ENCODE data around the gene PRAC1. TPM values are rescaled to one million over a fixed set of nuclear protein-coding genes. Genes with fewer than 3 reads are reported as not detected.
A peak's percentile ranks its signal among the peaks of the same experiment; 100 is the strongest.

Gene PRAC1
- total RNA-seq (2021; fragmentation: NEBNext Ultra II Directional; extraction: Animal tissue kit (Norgen Biotek cat#: 25700)), result not detected in 2 replicates
- polyA plus RNA-seq (2011; rRNA removed), result not detected in 2 replicates
- polyA plus RNA-seq (2011; cell fraction: cytosol; rRNA removed), result not detected
- not detected for polyA plus RNA-seq (2011; cell fraction: nucleus; rRNA removed)
- not detected in 4 replicates for polyA plus RNA-seq (2012, experiment 1 of 2)
- not detected for polyA plus RNA-seq (2012, experiment 2 of 2)
- not detected for polyA plus RNA-seq (2013, experiment 1 of 2)
- polyA plus RNA-seq (2013, experiment 2 of 2), result not detected
- not detected in 2 replicates for polyA minus RNA-seq (2011; rRNA and poly(A)+ RNA removed)
- not detected for polyA minus RNA-seq (2011; cell fraction: cytosol; rRNA and poly(A)+ RNA removed)
- not detected for polyA minus RNA-seq (2011; cell fraction: nucleus; rRNA and poly(A)+ RNA removed)
- long read RNA-seq, experiment 1, result 0 reads
- long read RNA-seq, experiment 2, result 0 reads

DNA sequence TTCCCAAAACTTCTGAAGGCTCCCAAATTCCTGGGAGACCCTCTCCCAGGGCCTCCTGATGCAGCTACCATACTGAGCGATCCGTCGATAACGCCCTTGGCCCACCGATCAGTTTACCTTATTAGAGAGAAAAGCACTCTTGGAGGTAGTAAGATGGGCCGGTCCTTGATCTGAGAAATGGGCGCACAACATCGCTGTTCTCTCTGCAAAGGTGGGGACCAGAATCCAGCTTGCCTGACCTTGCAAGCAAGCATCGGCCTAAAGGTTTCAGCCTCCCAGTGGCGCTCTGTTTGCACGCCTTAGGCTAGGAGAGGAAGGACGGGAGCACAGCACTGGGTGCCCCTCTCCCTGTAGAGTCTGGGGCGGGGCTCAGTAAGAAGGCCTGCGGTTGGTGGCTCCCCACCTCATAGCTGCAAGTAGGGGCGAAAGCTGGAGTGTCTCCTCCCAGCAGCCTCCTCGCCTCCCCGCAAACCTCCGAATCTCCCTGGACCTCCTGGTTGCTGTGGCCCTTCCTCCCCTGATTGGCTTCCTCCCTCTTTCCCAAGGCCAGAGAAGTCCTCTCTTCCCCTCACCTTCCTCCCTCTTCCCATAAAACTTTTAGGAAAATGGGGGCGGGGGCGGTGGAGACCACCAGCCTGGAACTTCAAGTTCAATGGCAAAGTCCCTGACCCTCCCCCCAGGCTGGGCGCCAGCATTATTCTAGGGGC, at the start of gene PRAC1:
Gene PRAC1, minus strand, starts transcription at position 318 of the 707 bp plus-strand sequence. Its CDS starts 126 bp downstream, at position 192.
- Histone ChIP-seq H2BK5ac (ENCODE audit: low read depth, low read length) (no peak within 1 kb of the TSS), H3K4ac (replicated peaks; ENCODE audit: insufficient read length, low read depth, low read length) (no peak within 1 kb of the TSS), H3K27ac (ENCODE audit: low read depth, low read length) (no peak within 1 kb of the TSS), H2BK120ac (replicated peaks; ENCODE audit: low read depth, low read length) (no peak within 1 kb of the TSS), H4K91ac (replicated peaks; ENCODE audit: insufficient read length, low read length) (no peak within 1 kb of the TSS), H3K4me2 (ENCODE audit: insufficient read depth in 1 of 2, low read depth in 2 of 2, low read length in 2 of 2) (peak within 1 kb of the TSS; percentile 54 to 56), H3K56ac (replicated peaks; ENCODE audit: insufficient read length, low read depth, low read length) (no peak within 1 kb of the TSS), H2BK12ac (ENCODE audit: low read depth, low read length) (peak within 1 kb of the TSS; percentile 90), H3K14ac (ENCODE audit: insufficient read length) (no peak within 1 kb of the TSS), H3K79me2 (ENCODE audit: control insufficient read depth in 1 of 2, insufficient read depth in 2 of 2, low read length in 2 of 2) (no peaks in the 10 kb centered on the region), H3K9ac (replicated peaks in 1 of 4; ENCODE audit: extremely low read depth in 1 of 4, low read depth in 3 of 4, low read length in 3 of 4) (no peak within 1 kb of the TSS), H3K4me1 (replicated peaks in 1 of 4; ENCODE audit: control insufficient read depth in 3 of 4, insufficient read depth in 4 of 4, low read length in 3 of 4) (peaks cover 11 to 39% (median 21%) of the 10 kb centered on the region in 4 experiments; a peak in 6 of 7 replicates), H3K36me3 (ENCODE audit: control insufficient read depth in 2 of 4, insufficient read depth in 4 of 4, low read length in 3 of 4) (no peaks in the 10 kb centered on the region; a peak in 1 of 8 replicates), H4K8ac (ENCODE audit: extremely low read depth, insufficient read depth, low read length) (no peak within 1 kb of the TSS), H3K9me3 (ENCODE audit: insufficient read depth in 2 of 2, low read depth in 1 of 2, low read length in 1 of 2) (no peaks in the 10 kb centered on the region), H4K5ac (ENCODE audit: insufficient read length, low read depth, low read length) (no peak within 1 kb of the TSS), H2BK15ac (ENCODE audit: low read length) (no peak within 1 kb of the TSS), H2AK5ac (ENCODE audit: low read depth, low read length) (0 out of 2 replicates have a peak within 1 kb of the TSS, but pooled peaks have one; percentile 34), H3K23me2 (ENCODE audit: low read depth, low read length) (peaks cover 7% of the 10 kb centered on the region; the same call in 1 of the 2 replicates), H3K4me3 (ENCODE audit: extremely low read depth in 1 of 4, insufficient read depth in 2 of 4, low read depth in 3 of 4, low read length in 4 of 4) (peak within 1 kb of the TSS in 3 of 4 experiments; percentile 5 to 50 (median 26); a peak in 2 of 8 replicates), H4K20me1 (replicated peaks in 1 of 2; ENCODE audit: control insufficient read depth in 1 of 2, insufficient read depth in 2 of 2, low read length in 2 of 2) (peaks cover 27 to 38% of the 10 kb centered on the region in 2 experiments), H3K27me3 (replicated peaks in 1 of 4; ENCODE audit: control insufficient read depth in 3 of 4, extremely low read depth in 1 of 4, insufficient read depth in 3 of 4, low read length in 3 of 4) (peaks cover 94 to 100% (median 98%) of the 10 kb centered on the region in 4 experiments), H3K79me1 (ENCODE audit: low read depth, low read length) (no peaks in the 10 kb centered on the region), H2BK20ac (ENCODE audit: low read length) (0 out of 2 replicates have a peak within 1 kb of the TSS, but pooled peaks have one; percentile 21), H3K18ac (ENCODE audit: extremely low read depth, low read length) (0 out of 2 replicates have a peak within 1 kb of the TSS, but pooled peaks have one; percentile 38), H3K23ac (ENCODE audit: insufficient read length) (no peak within 1 kb of the TSS), H2AFZ (ENCODE audit: low read length) (no peak within 1 kb of the TSS)
- peak in 1 of 2 experiments; percentile 62 for DNase-seq (ENCODE audit: low read depth in 1 of 2, low spot score in 2 of 2)
- ChIA-PET POLR2A (ENCODE audit: partially characterized antibody) (no interaction called here), CTCF (ENCODE audit: partially characterized antibody) (interaction anchor here (0.6 to 13.5 kb wide), 14 partner anchors 14 to 818 kb away, joined by 3 to 147 read pairs (median 11); no protein-coding TSS in a partner anchor)
- no peak for FAIRE-seq
- TF ChIP-seq RNF2 (IDR thresholded peaks at IDR 0.05; ENCODE audit: borderline replicate concordance, low read depth, low read length, missing control alignments, poor library complexity, severe bottlenecking) (peak; percentile 82), EZH2 (IDR thresholded peaks at IDR 0.05; ENCODE audit: low read depth, low read length, severe bottlenecking) (peak; percentile 80), CBX8 (IDR thresholded peaks at IDR 0.05; ENCODE audit: borderline replicate concordance, low read depth, low read length) (no peak; the same call in 1 of the 2 replicates), SUZ12 (IDR thresholded peaks at IDR 0.05; ENCODE audit: low read length) (peak; percentile 63; the same call in 1 of the 2 replicates)
- 7% methylated on average over 18 of the region's 21 CpGs; no CpG with 5 or more reads in 1 of the 2 experiments for WGBS, 2 experiments (ENCODE audit: extremely low coverage in 1 of 2, insufficient coverage in 1 of 2, insufficient read length in 1 of 2, insufficient replicate concordance in 2 of 2, low coverage in 1 of 2, low lambda C conversion rate in 2 of 2, missing lambda C conversion rate in 1 of 2)
